NCI-H2196 treated with DMSO at 0.1 percent for 48 hours (cell line): ENCODE results near the gene SPATA31A7.
"Not testable (repeated sequence)": the region's sequence is repeated elsewhere in the genome, so short reads cannot be mapped to it uniquely, and the experiment has no call there.

ENCODE experiments used
- DNase-seq: peaks from one replicate; lab custom pipeline; 2025; ENCODE audit not compliant: unreplicated experiment; lab: John Stamatoyannopoulos, UW

SPATA31A7 gene

DNA sequence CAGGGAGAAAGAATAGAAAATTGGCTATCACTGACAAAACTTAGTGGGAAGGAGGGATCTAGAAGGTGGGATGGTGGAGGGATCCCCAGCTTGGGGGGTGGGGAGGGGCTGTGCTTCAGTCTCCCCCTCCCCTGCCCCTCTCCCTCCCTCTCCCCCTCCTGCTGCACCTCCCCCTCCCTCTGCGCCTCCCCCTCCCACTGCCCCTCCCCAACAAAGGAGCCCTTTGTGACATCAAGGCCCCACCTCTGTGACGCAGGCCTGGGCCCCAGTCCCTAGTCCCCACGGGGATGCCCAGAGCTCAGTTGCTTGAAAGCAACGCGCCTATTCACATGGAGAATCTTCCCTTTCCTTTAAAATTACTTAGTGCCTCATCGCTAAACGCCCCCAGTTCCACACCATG, at the start of gene SPATA31A7:
SPATA31A7 (plus strand) TSS at position 301 of the 400 bp plus-strand sequence; CDS start at position 330, 29 bp downstream.
- not testable (repeated sequence) for DNase-seq

DNA sequence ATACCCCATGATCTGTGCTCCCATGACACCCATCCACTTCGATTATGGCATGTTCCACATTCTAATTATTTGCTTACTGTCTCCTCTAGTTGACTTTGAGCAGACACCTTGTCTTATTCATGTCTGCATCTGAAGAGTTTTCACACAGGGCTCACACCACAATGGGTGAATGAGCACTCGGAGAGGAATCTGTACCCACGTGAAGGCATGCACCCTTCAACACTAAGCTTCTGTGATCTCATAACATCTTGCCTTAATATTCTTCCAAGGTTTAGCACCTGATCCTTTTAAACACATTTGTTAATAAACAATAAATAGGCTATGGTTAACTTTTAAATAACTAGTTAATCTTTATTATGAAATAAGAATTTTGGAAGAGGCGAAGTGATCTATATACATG, 36.6 kb downstream of the SPATA31A7 start:
- DNase-seq: not testable (repeated sequence)
